OCI-M1 (cell line): ENCODE data around the gene AP3B1.

Source experiments
- DNase-seq: peaks from one replicate; lab custom pipeline; 2025; lab: John Stamatoyannopoulos, UW

The AP3B1 gene, protein sequence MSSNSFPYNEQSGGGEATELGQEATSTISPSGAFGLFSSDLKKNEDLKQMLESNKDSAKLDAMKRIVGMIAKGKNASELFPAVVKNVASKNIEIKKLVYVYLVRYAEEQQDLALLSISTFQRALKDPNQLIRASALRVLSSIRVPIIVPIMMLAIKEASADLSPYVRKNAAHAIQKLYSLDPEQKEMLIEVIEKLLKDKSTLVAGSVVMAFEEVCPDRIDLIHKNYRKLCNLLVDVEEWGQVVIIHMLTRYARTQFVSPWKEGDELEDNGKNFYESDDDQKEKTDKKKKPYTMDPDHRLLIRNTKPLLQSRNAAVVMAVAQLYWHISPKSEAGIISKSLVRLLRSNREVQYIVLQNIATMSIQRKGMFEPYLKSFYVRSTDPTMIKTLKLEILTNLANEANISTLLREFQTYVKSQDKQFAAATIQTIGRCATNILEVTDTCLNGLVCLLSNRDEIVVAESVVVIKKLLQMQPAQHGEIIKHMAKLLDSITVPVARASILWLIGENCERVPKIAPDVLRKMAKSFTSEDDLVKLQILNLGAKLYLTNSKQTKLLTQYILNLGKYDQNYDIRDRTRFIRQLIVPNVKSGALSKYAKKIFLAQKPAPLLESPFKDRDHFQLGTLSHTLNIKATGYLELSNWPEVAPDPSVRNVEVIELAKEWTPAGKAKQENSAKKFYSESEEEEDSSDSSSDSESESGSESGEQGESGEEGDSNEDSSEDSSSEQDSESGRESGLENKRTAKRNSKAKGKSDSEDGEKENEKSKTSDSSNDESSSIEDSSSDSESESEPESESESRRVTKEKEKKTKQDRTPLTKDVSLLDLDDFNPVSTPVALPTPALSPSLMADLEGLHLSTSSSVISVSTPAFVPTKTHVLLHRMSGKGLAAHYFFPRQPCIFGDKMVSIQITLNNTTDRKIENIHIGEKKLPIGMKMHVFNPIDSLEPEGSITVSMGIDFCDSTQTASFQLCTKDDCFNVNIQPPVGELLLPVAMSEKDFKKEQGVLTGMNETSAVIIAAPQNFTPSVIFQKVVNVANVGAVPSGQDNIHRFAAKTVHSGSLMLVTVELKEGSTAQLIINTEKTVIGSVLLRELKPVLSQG

DNA sequence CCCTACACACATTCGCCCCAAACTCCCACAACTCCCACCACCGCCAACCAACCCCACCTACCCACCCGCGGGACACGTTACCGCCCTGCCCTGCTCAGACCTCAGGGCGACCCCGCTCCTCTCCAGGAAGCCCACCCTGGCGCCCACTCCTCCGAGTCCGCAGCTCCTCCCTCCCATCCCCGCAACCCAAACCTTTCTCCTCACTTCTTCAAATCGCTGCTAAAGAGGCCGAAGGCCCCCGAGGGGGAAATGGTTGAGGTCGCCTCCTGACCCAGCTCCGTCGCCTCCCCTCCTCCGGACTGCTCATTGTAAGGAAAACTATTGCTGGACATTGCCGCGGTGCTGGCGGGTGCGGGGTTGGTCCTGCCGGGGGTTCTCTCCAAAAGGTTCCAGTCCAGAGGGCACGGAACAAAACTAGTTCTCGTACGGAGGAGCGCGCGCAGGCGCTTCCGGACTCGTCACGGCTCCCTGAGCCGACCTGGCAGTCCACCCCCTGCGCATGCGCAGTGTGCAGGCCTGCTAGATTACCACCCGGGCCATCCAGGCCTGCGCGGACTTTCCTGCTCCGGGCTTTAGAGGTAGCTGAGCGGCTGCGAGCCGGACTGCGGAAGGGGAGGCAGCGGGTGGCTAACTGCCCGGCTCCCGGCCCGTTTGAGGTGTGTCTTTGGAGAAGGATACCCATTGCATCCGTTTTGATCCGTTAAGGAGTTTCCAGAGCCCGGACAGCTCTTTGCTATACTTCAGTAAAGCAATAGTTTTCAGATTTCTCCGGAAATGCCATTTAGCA lies at the start of gene AP3B1:
TSS of gene AP3B1 (minus strand) at position 451 of the 787 bp plus-strand sequence. CDS start at position 332, 119 bp downstream.
- peak; percentile 99 for DNase-seq

DNA sequence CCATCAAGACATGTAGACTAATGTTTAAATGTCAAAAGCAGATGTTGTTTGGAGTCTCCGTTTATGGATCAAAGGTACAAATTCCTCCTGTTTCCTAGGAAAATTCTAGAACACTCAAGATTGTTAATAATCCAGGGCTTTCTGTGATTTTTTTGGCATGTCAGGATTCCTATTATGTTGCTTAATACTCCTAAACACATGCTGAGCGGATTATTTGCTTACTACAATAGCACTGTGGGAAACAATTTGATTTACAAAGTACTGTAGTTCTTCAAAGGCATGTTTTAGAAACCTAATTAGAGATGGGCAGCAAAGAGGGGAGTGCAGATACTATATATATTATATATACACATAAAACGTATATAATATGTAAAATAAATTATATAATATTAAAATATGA lies 46.9 kb upstream of the AP3B1 start:
- no peak for DNase-seq

DNA sequence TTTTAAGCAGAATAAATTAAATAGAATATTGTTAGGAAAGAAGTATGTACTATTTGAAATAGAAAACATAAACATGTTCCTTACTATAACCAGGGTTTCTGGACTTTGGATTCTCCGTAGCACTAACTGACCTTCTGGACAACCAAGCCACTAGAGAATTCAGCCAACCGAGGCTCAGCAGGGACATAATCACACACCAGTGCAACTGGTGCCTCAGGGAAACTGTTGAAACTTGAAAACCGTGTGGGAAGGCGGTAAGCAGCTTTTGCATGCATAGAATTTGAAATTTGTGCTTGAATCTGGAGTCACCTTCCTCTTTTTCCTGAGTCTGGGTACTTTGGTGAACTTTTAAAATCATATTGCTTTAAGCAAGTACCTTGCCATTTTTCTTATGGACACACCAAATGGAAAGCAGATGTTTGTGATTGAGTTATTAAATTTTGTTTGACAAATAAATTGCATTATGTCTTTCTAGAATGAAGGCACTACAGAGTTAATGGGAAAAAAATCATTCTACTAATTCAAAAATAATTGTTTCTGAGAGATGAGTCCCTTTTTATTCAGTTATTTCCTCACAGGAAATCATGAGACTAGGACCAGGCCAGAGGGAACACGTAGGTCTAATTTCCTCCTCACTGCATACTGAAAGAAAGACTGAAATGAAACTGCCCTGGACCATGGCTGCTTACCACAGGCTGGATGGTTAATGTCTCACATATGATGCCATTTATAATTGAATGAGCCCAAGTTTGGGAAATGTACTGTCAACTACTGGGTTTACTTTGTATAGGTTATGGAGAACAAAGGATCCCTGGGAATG lies 45.3 kb upstream of the AP3B1 start:
- DNase-seq: no peak

DNA sequence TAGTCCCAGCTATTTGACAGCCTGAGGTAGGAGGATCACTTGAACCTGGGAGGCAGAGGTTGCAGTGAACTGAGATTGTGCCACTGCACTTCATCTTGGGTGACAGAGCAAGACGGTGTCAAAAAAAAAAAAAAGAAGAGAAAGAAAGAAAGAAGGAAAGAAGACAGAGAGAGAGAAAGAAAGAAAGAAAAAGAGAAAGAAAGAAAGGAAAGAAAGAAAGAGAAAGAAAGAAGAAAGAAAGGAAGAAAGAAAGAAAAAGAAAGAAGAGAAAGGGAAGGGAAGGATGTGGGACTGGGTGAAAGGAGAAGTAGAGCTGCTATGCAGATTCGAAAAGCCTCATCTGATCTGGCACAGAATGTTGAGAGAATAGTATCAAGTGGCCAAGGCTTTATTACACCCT lies 42.2 kb upstream of the AP3B1 start:
- DNase-seq: no peak

DNA sequence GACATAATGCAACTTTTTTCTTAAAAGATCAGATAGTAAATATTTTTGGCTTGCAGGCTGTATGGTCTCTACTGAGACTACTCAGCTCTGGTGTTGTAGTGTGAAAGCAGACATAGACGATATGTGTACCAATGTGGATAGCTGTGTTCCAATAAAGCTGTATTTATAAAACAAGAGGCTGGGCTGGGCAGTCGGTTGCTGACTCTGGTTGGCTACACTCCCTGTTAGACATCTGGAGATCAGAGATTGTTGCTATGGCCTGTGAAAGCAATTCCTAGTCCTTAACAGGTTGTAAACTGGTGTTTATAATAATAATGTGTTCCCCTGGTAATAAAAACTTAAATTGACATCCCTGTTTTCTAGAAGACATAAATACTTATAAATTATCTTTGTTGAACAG lies 41.5 kb upstream of the AP3B1 start:
- no peak for DNase-seq

DNA sequence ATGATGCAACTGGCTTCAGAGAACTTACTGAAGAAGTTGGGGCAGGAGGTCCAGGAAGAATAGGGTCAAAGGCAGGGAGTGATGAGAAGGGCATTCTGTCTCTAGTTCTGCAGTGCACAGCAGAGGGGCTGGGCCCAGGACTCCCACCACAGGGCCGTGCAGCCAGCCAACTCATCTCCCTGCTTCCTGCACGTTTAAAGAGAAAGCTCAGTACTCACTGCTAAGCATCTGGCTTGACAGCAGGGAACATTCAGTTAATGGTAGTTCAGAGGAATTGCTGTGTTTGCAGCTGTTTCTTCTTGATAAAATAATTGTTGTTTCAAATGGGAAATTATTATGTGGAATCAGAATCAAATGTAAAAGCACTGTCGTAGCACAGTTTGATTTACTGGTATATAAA lies 40.3 kb upstream of the AP3B1 start:
- DNase-seq: no peak

DNA sequence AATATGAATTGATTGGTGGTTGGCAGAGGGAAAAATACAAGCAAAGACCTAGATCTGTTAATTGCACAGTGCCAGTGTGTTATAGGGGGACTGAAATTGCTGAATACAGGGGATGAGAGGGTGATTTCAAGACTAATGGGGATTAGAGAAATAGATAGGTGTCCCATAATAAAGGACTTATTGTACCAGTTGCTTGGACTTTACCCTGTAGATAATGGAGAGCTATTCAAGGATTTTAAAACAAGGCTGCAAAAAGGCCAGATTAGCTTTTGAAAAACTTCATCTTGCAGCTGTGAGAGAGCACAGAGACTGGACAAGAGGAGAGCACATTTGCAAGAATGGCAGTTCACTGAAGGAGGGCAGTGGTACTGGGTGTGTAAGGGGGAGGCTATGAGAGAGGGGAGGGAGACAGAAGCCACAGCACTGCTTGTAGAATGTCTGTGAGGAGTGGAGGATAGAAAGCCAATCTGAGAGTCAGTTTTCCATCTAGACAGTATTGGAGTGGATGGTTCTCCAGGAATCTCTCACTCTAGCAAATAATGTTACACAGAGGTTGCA lies 37.1 kb upstream of the AP3B1 start:
- DNase-seq: no peak

DNA sequence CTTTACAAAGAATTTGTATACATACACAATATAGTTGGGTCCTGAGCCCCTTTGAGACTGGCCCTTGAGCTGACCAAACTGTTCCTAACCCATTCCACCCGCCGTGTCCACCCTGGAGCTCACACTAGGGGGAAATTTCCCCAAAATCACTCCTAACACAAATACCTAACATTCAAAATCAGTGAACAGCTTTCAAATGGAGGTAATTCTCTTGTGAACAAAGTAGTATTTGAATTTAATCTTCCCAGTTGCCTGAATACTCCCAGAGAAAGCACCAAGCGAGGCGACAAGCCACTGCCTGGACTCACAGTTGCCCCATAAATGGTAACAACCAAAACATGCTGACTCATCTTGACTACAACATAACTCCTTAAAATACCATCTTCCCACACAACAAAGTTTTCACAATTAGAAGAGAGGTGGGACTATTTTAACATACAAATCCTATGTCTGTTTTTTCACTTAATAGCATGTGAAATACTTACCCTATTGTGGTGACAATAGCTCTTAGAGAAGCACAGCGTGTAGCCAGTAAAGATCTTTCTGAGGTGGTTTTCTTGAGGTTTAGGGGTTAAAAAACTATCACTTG lies 34.2 kb upstream of the AP3B1 start:
- DNase-seq: no peak

DNA sequence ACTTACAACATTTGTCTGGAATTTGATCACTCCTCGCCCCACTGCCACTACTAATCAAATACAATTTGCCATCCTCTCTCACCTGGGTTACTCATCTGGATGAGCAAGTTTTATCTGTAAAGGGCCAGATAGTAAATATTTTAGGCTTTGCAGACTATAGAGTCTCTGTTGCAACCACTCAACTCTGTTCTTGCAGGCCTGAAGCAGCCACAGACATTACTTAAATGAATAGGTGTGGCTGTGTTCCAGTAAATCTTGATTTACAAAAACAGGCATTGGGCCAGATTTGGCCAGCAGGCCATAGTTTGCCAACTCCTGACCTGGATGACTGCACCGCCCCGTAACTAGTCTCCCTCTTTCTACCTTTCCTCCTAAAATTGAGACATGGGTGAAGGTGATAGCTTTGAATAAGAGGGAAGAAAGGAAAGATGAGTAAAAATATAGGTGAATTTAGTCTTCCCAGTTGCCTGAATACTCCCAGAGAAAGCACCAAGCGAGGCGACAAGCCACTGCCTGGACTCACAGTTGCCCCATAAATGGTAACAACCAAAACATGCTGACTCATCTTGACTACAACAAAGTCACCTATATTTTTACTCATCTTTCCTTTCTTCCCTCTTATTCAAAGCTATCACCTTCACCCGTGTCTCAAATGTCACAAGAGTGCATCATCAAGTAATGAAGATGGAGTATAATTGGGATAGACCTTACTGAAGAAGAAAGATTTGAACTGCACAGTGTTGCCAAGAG lies 33.4 kb upstream of the AP3B1 start:
- DNase-seq: no peak

DNA sequence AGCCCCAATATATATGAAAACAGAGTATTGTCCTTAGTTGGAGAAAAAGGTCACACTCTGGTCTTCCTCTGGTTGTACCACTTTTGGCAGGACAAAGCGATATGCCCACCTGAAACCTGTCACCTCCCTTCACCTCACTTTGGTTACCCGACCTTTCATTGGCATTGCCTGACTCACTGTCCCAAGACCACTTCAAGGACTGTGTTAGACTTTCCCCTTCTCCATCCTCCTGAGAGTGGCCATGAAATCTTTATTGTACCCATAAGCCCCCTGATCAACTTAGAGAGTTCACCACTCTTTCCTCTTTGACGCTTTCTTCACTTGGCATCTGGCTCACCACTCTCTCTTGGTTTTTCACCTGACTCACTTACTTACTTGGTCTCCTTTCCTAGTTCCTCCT lies 32.4 kb upstream of the AP3B1 start:
- DNase-seq: no peak

DNA sequence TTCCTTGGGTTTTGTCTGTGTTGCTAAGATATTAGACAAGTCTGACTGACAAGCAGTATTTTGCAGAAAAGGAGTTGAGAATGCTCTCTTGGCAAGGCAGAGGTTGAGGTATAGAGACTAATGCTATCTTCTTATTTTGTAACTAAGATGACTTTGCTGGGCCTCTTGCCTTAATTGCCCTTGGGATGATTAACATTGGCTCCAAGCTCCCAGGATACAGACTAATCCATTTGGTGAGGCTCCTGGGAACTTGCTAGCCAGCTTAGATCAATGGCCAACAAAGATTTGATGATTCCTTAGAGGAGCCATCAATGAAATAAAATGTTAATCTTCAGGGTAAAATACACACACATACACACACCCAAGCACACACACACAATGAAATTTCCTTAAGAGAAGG lies 28.7 kb upstream of the AP3B1 start:
- DNase-seq: no peak

DNA sequence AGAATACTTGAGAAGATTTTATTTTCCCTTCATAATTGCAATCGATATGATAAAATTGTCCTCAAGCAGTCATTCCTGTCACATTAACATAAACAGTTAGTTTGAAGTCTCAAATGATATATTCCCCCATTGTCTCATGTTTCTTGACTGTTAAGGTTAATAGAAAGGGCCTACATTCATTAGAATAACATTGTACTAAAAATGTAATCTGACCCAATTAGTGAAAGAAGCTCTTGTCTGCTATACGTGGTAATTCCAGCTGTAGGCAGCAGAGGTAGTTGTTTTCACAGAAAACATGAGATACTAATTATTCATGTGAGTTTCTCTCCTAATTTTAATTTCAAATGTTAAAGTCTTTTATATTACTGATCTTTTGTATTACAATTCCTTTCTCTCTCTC lies 25.9 kb upstream of the AP3B1 start:
- peak; percentile 61 for DNase-seq

DNA sequence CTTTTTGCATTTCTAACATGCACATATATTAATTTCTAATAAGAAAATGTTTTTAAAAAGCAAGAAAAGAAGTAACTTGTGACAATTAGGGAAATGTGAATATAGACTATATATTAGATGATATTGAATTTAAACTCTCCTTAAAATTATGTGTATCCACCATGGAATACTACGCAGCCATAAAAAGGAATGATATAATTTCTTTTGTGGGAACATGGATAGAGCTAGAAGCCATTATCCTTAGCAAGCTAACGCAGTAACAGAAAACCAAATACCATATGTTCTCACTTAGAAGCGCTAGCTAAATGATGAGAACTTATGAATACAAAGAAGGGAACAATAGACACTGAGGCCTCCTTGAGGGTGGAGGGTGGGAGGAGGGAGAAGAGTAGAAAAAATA lies 23.8 kb upstream of the AP3B1 start:
- DNase-seq: no peak

DNA sequence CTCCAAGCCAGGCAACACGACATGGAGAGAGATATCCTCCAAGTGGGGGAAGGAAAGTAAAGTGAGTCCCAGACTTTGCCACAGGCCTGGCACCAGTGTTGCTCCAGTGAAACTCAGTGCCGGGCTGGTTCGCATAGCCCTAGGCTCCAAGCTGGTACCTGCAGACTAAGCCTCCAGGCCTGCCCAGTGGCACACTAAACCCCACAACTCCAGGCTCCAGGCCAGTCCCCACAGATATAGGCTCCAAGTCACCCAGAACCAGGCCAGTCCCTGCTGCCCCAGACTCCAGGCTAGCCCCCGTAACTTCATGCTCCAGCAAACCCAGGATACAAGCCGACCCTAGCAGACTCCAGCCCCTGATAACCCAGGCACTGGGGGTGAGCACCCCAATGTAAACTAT lies 23.0 kb upstream of the AP3B1 start:
- no peak for DNase-seq

DNA sequence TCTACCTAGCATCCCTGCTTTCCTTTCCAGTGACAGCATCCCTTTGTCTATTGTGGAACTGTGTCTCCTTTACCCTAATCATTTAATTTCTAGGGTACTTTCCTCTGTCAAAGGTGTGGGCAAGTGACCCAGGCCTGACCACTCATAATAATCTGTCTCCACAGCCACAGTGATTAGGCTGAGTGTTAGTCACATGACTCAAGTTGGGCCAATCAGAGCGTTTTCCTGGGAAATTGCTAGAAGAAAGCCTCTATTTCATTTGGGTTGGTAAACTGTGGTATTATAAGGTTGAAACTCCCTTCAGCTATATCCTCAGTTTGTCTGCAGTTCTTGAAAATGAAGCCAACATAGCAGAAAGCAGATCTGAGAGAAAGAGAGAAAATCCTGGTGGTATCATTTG lies 14.2 kb upstream of the AP3B1 start:
- DNase-seq: no peak

DNA sequence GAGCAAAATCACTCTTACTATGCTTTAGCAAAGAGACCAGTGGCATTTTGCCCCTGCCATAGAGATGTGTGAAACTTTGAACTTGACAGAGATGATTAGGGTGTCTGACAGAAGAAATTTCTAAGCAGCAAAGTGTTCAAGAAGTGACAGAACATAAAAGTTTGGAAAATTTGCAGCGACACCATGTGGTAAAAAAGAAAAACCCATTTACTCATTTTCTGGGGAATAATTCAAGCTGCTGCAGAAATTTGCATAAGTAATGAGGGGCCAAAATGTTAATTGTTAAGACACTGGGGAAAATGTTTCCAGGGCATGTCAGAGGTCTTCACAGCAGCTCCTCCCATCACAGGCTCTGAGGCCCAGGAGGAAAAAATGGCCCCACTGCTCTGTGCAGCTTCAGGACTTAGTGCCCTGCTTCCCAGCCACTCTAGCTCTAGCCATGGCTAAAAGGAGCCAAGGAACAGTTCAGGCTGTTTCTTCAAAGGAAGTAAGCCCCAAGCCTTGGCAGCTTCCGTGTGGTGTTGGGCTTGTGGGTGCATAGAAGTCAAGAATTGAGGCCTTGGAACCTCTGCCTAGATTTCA lies 6.1 kb upstream of the AP3B1 start:
- peak; percentile 47 for DNase-seq

DNA sequence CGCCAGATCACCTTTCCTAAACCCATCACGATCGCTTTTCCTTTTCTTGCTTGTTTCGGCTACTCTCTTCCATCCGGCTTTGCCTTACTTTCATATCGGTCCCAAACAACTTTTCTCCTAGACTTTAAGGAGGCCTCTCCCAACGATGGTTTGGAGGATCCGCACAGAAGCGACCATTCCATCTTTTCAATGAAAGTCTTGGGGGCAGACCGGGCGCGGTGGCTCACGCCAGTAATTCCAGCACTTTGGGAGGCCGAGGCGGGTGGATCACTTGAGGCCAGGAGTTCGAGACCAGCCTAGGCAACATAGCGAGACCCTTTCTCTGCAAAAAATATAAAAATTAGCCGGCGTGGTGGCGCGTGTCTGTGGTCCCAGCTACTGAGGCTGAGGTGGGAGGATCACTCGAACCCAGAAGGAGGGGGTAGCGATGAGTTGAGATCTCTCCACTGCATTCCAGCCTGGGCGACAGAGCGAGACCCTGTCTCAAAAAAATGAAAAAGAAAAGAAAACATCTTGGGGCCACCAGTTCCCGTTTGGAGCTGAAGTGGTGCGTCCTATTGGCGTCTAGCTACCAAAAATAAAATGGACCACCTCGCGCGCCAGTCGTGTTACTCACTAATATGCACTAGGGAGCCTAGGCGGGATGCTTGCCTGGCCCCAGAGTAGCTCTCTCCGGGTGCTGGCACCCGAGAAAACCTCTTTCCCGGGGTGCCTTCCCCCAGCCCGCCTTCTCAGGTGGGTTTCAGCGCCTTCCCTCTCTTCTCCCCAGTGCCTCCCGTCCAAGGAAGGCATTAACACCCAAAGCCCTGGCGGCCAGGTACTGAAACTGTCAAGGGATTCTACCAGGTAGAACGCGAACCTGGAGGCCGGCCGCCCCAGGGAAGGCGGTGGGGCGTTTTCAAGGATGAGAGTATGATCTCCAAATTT lies 800 bp upstream of the AP3B1 start:
- peak; percentile 56 for DNase-seq

DNA sequence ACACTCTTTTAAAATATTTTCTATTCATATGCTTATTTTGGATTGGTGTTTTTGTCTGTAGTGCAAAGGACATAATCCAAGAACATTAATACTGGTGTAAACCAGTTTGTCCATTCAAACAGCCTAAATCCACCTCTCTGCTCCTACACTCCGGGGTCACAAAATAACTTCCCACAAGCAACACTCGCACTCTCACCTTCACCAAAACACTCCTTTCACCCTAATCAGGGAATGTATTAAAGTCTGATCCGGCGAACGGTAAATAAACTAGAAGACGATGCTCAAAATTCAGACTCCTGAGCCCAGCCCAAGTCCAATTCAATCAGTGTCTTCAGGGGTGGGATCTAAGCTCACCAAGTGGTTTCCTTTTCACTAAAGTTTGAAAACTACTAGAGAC lies 649 bp downstream of the AP3B1 start:
- DNase-seq: peak; percentile 58
